ENCODE results near the gene DST.
"Not testable (repeated sequence)": the region's sequence is repeated elsewhere in the genome, so short reads cannot be mapped to it uniquely, and the experiment has no call there.

Gene DST

DNA sequence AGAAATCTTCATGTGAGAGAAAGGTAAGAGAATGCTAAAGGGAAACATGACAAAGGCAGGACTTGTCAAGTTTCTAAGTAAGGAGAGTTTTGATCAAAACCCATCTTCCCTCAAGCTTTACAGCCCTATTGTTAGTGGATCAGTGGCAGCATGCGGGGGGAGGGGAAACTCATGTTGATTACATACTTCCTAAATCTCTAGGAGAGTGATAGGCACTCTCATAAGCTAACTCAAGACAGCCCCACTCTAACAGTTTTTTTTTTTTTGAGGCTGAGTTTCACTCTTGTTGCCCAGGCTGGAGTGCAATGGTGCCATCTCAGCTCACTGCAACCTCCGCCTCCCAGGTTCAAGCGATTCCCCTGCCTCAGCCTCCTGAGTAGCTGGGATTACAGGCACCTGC, 18.6 kb upstream of the DST start:
- not testable (repeated sequence) for H3K27me3 ChIP-seq (ENCODE audit: control insufficient read depth, insufficient read depth, low read length); H3K4me1 ChIP-seq (ENCODE audit: control insufficient read depth, insufficient read depth, low read length); H3K4me2 ChIP-seq (ENCODE audit: low read length); H3K9ac ChIP-seq (ENCODE audit: low read depth, low read length); H3K9me3 ChIP-seq (replicated peaks; ENCODE audit: low read length); H3K4me3 ChIP-seq (ENCODE audit: low read length)
- H3K36me3 ChIP-seq (ENCODE audit: insufficient read depth, low read length) = peaks cover 26% of the 10 kb centered on the region

GRCh38 chr6:56660381-56660730, 17.7 kb upstream of the DST start:
- no peak overlapping the region for H3K4me3 ChIP-seq (ENCODE audit: low read length)
- peaks cover 7% of the 10 kb centered on the region for H3K4me1 ChIP-seq (ENCODE audit: control insufficient read depth, insufficient read depth, low read length)
- H3K36me3 ChIP-seq (ENCODE audit: insufficient read depth, low read length) = peaks cover 26% of the 10 kb centered on the region
- H3K9ac ChIP-seq (ENCODE audit: low read depth, low read length) = no peak overlapping the region
- H3K4me2 ChIP-seq (ENCODE audit: low read length) = no peak overlapping the region
- no peaks in the 10 kb centered on the region for H3K9me3 ChIP-seq (replicated peaks; ENCODE audit: low read length)
- H3K27me3 ChIP-seq (ENCODE audit: control insufficient read depth, insufficient read depth, low read length) = no peaks in the 10 kb centered on the region

- Histone ChIP-seq H3K9ac (ENCODE audit: low read depth, low read length) (no peak overlapping the region), H3K4me3 (ENCODE audit: low read length) (no peak overlapping the region), H3K9me3 (replicated peaks; ENCODE audit: low read length) (no peaks in the 10 kb centered on the region), H3K4me2 (ENCODE audit: low read length) (no peak overlapping the region), H3K36me3 (ENCODE audit: insufficient read depth, low read length) (peaks cover 31% of the 10 kb centered on the region), H3K27me3 (ENCODE audit: control insufficient read depth, insufficient read depth, low read length) (no peaks in the 10 kb centered on the region), H3K4me1 (ENCODE audit: control insufficient read depth, insufficient read depth, low read length) (peaks cover 7% of the 10 kb centered on the region)
These were observed 17.2 kb upstream of the DST start for GRCh38 chr6:56659721-56660380.

- no peak overlapping the region for H3K9ac ChIP-seq (ENCODE audit: low read depth, low read length)
- H3K4me3 ChIP-seq (ENCODE audit: low read length) = no peak overlapping the region
- no peaks in the 10 kb centered on the region for H3K27me3 ChIP-seq (ENCODE audit: control insufficient read depth, insufficient read depth, low read length)
- H3K4me1 ChIP-seq (ENCODE audit: control insufficient read depth, insufficient read depth, low read length) = peaks cover 16% of the 10 kb centered on the region
- H3K4me2 ChIP-seq (ENCODE audit: low read length) = no peak overlapping the region
- H3K9me3 ChIP-seq (replicated peaks; ENCODE audit: low read length) = no peaks in the 10 kb centered on the region
- peaks cover 21% of the 10 kb centered on the region for H3K36me3 ChIP-seq (ENCODE audit: insufficient read depth, low read length)
These were observed 15.6 kb upstream of the DST start for GRCh38 chr6:56658326-56658725.

DNA sequence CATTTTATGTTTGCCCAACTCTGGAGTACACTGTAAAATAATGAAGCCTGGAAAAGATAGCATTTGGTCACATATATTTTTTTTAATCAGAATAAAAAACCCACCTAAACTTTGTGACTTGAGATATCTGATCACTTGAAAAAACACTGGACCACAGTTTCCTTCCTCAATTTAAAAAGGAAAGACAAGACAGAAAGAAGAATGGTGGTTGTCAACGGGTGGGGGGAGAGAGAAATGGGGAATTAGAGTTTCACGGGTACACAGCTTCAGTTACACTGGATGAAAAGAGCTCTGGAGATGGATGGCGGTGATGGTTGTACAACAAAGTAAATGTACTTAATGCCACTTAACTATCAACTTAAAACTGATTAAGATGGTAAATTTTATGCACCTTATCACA, 14.7 kb upstream of the DST start:
- H3K9ac ChIP-seq (ENCODE audit: low read depth, low read length) = no peak overlapping the region
- H3K27me3 ChIP-seq (ENCODE audit: control insufficient read depth, insufficient read depth, low read length) = no peaks in the 10 kb centered on the region
- peaks cover 17% of the 10 kb centered on the region for H3K36me3 ChIP-seq (ENCODE audit: insufficient read depth, low read length)
- H3K4me3 ChIP-seq (ENCODE audit: low read length) = no peak overlapping the region
- H3K4me1 ChIP-seq (ENCODE audit: control insufficient read depth, insufficient read depth, low read length) = peaks cover 24% of the 10 kb centered on the region
- no peaks in the 10 kb centered on the region for H3K9me3 ChIP-seq (replicated peaks; ENCODE audit: low read length)
- H3K4me2 ChIP-seq (ENCODE audit: low read length) = no peak overlapping the region

DNA sequence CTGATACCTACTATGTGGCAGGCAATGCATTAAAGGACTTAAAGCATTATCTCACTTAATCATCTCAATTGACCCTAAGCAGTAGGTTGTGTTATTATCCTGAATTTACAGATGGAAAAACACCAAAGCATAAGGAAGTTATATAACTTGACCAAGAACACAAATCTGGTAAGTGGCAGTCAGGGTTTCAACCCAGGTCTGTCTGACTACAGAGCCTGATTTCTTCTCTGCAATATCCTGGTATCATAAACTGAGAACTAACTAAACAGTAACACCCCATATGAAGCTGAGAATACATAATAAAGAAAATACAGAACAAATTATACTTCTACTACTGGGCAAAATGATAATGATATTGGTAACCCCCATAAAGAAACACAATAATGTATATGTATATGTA, 13.8 kb upstream of the DST start:
- Histone ChIP-seq H3K27me3 (ENCODE audit: control insufficient read depth, insufficient read depth, low read length) (no peaks in the 10 kb centered on the region), H3K4me1 (ENCODE audit: control insufficient read depth, insufficient read depth, low read length) (peaks cover 32% of the 10 kb centered on the region), H3K4me3 (ENCODE audit: low read length) (no peak overlapping the region), H3K9ac (ENCODE audit: low read depth, low read length) (no peak overlapping the region), H3K36me3 (ENCODE audit: insufficient read depth, low read length) (peaks cover 17% of the 10 kb centered on the region), H3K9me3 (replicated peaks; ENCODE audit: low read length) (no peaks in the 10 kb centered on the region), H3K4me2 (ENCODE audit: low read length) (no peak overlapping the region)

- Histone ChIP-seq H3K4me1 (ENCODE audit: control insufficient read depth, insufficient read depth, low read length) (peaks cover 30% of the 10 kb centered on the region), H3K9me3 (replicated peaks; ENCODE audit: low read length) (no peaks in the 10 kb centered on the region), H3K4me2 (ENCODE audit: low read length) (no peak overlapping the region), H3K36me3 (ENCODE audit: insufficient read depth, low read length) (peaks cover 18% of the 10 kb centered on the region), H3K4me3 (ENCODE audit: low read length) (no peak overlapping the region), H3K27me3 (ENCODE audit: control insufficient read depth, insufficient read depth, low read length) (no peaks in the 10 kb centered on the region), H3K9ac (ENCODE audit: low read depth, low read length) (no peak overlapping the region)
These were observed 13.3 kb upstream of the DST start for GRCh38 chr6:56655996-56656395.

DNA sequence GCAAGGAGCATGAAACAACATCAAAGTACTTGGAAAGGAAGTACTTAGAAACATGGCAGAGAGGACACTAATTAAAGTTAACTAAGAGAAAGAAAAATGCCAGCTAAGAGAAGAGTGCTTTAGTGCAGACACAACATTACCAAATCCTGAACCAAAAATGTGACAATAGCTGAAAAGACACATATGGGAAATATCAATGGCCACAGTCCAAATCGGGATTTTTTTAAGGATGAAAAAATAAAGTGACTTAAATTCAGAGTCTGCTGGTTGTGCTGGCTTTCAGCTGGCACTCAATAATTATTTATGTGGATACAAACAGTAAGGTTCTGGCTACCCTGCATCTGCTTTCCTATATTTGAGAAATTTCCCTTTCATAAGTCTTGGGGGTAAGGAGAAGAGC, 12.6 kb upstream of the DST start:
- H3K9ac ChIP-seq (ENCODE audit: low read depth, low read length) = no peak overlapping the region
- H3K27me3 ChIP-seq (ENCODE audit: control insufficient read depth, insufficient read depth, low read length) = no peaks in the 10 kb centered on the region
- peaks cover 26% of the 10 kb centered on the region for H3K36me3 ChIP-seq (ENCODE audit: insufficient read depth, low read length)
- no peak overlapping the region for H3K4me3 ChIP-seq (ENCODE audit: low read length)
- no peak overlapping the region for H3K4me2 ChIP-seq (ENCODE audit: low read length)
- peaks cover 32% of the 10 kb centered on the region for H3K4me1 ChIP-seq (ENCODE audit: control insufficient read depth, insufficient read depth, low read length)
- H3K9me3 ChIP-seq (replicated peaks; ENCODE audit: low read length) = no peaks in the 10 kb centered on the region

- Histone ChIP-seq H3K4me3 (ENCODE audit: low read length) (no peak overlapping the region), H3K9me3 (replicated peaks; ENCODE audit: low read length) (no peaks in the 10 kb centered on the region), H3K9ac (ENCODE audit: low read depth, low read length) (peak overlapping the region; percentile 45), H3K27me3 (ENCODE audit: control insufficient read depth, insufficient read depth, low read length) (no peaks in the 10 kb centered on the region), H3K4me1 (ENCODE audit: control insufficient read depth, insufficient read depth, low read length) (peaks cover 39% of the 10 kb centered on the region), H3K4me2 (ENCODE audit: low read length) (peak overlapping the region; percentile 59), H3K36me3 (ENCODE audit: insufficient read depth, low read length) (peaks cover 34% of the 10 kb centered on the region)
These were observed 10.3 kb upstream of the DST start for GRCh38 chr6:56652994-56653393.

DNA sequence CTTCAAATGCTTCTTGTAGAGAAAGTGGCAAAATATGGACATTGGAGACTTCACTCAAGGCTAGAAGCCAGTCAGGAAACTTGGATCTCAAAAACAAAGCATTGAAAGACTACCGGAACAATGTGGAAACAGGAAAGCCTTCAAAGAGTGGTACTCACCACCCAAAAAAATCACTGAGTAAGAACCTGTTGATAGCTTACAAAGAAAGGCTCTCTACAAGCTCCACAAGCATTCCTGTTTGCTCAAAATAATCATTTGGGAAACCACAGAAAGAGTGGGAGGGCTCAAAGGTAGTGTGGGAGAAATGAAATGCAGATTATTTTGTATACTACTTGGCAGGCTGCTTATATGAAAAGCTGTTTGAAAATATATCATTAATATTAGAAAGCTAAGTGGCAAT, 9.5 kb upstream of the DST start:
- Histone ChIP-seq H3K9ac (ENCODE audit: low read depth, low read length) (peak overlapping the region; percentile 45), H3K4me3 (ENCODE audit: low read length) (no peak overlapping the region), H3K4me1 (ENCODE audit: control insufficient read depth, insufficient read depth, low read length) (peaks cover 39% of the 10 kb centered on the region), H3K36me3 (ENCODE audit: insufficient read depth, low read length) (peaks cover 40% of the 10 kb centered on the region), H3K27me3 (ENCODE audit: control insufficient read depth, insufficient read depth, low read length) (no peaks in the 10 kb centered on the region), H3K9me3 (replicated peaks; ENCODE audit: low read length) (no peaks in the 10 kb centered on the region), H3K4me2 (ENCODE audit: low read length) (peak overlapping the region; percentile 59)

- H3K9me3 ChIP-seq (replicated peaks; ENCODE audit: low read length) = no peaks in the 10 kb centered on the region
- H3K9ac ChIP-seq (ENCODE audit: low read depth, low read length) = no peak overlapping the region
- H3K27me3 ChIP-seq (ENCODE audit: control insufficient read depth, insufficient read depth, low read length) = no peaks in the 10 kb centered on the region
- H3K4me2 ChIP-seq (ENCODE audit: low read length) = no peak overlapping the region
- H3K36me3 ChIP-seq (ENCODE audit: insufficient read depth, low read length) = peaks cover 58% of the 10 kb centered on the region
- H3K4me1 ChIP-seq (ENCODE audit: control insufficient read depth, insufficient read depth, low read length) = peaks cover 39% of the 10 kb centered on the region
- H3K4me3 ChIP-seq (ENCODE audit: low read length) = no peak overlapping the region
These were observed 7.5 kb upstream of the DST start for GRCh38 chr6:56650191-56650590.

DNA sequence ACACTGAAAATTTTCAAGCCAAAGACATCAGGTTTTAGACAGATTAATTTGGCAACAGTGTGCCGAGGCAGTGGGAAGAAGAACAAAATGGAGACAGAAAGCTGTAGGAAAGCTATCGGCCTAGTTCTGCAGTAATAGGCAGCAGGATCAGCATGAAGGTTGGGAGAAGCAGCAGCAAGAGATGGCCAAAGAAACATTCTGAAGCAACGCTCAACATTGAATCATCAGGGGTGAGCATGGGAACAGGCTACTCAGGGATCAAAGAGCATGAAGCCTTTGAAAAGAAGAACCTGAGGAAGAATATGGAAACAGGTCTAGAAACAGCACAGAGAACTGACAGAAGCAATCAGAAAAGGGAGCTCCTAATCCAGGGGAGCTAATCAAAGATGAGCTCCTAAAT, 7.1 kb upstream of the DST start:
- no peak overlapping the region for H3K9ac ChIP-seq (ENCODE audit: low read depth, low read length)
- H3K4me2 ChIP-seq (ENCODE audit: low read length) = no peak overlapping the region
- H3K36me3 ChIP-seq (ENCODE audit: insufficient read depth, low read length) = peaks cover 60% of the 10 kb centered on the region
- H3K4me1 ChIP-seq (ENCODE audit: control insufficient read depth, insufficient read depth, low read length) = peaks cover 39% of the 10 kb centered on the region
- H3K9me3 ChIP-seq (replicated peaks; ENCODE audit: low read length) = no peaks in the 10 kb centered on the region
- no peaks in the 10 kb centered on the region for H3K27me3 ChIP-seq (ENCODE audit: control insufficient read depth, insufficient read depth, low read length)
- no peak overlapping the region for H3K4me3 ChIP-seq (ENCODE audit: low read length)

Measured in skeletal muscle satellite cell (primary cell).